ENCODE results near the gene SLC28A1.

- TF ChIP-seq POLR2A (IDR thresholded peaks at IDR 0.05; ENCODE audit: low read length) (no peak), GATA1 (IDR thresholded peaks at IDR 0.05; ENCODE audit: low read depth, low read length) (no peak)
These were observed 89.3 kb downstream of the SLC28A1 start for GRCh38 chr15:84973492-84974460.

Data from erythroblast (primary cell).